IPS-NIHi11 (cell line): ENCODE measurements around the gene TNFSF13B.
"Not testable (repeated sequence)": the region's sequence is repeated elsewhere in the genome, so short reads cannot be mapped to it uniquely, and the experiment has no call there.

Experiments used
- DNase-seq: peaks from one replicate; pipeline ENCODE4 v3.0.0; 2012; ENCODE audit warnings: mixed read lengths, low spot score

Gene TNFSF13B

DNA sequence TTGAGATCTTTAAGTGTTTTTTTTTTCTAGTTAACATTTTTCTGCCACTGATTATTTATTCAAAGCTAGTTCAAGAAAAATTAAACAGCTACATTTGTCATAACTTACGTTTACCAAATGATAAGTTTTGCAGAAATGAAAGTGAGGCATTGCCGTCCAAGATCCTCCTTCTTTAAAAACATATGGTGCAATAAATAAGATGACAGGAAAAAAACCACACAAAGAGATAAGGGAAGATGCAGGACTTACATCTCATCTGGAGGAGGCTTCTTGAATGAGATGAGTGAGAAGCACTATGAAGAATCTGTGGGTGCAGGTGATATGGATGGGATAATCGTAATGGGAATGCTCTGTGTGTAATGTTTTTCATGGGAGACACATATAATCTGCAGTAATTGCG lies 12.4 kb downstream of the TNFSF13B start:
- no peak for DNase-seq

DNA sequence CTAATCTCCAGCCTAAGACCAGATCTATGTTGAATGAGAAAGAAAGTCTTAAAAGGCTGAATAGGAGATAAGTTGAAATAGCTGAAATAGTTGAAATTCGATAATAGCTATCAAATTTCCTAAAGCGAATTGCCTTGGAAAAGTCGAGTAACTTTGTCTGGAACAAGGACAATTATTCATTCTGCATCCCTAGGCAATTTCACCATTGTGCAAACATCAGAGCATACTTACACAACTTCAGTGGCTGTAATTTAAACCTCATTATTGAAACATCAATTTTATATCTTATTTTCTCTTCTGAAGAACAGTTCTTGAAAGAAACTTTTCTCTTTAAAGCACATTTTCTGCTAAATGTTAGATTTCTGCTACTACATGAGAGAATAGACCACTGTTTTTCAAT lies 13.6 kb downstream of the TNFSF13B start:
- DNase-seq: no peak

DNA sequence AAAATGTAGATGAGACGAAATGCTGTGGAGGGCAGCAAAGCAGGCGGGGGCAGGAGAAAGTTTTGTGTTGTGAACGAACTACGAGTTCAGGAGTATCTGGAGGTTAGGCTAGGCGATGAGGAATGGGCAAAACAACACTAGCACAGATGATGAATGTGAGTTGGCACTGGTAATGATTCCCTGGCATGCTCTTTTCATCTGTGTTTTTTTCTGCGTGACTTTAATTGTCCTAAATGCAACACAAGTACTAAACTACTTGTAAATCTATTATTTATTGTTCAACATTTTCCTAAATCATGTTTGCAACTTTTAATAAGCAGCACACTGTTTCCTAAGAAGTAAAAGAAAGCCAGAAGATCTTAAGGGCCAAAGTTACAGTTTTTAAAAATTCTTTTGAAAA lies 19.2 kb downstream of the TNFSF13B start:
- no peak for DNase-seq

DNA sequence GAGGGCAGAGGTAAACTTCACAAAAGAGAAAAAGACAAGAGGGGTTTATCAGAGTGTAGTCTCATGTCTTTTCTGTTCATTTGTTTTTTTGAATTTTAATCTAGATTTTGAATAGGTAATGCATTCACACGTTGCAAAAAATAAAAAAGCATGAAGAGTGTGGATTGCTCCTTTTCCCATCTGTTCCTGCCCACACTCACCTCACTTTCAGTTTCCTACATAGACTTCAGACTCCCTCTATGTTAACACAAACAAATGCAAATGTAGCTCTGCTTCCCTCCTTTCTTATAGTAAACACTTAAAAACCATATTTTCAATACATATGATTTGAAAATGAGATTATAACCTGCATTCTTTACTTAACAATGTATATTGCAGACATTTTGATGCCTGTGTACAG lies 20.3 kb downstream of the TNFSF13B start:
- no peak for DNase-seq

DNA sequence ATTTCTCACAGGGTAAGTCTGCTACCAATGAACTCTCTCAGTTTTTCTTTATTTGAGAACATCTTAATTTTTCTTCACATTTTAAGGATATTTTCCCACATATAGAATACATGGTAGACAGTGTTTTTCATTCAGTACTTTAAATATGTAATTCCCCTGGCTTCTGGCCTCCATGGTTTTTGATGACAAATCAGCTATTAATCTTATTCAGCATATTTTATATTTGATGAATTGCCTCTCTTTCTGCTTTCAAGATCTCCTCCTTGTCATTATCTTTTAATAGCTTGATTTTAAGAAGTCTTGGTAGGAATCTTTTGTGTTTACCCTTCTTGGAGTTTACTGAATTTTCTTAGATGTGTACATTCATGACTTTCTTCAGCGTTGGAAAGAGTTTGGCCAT lies 27.6 kb downstream of the TNFSF13B start:
- no peak for DNase-seq

DNA sequence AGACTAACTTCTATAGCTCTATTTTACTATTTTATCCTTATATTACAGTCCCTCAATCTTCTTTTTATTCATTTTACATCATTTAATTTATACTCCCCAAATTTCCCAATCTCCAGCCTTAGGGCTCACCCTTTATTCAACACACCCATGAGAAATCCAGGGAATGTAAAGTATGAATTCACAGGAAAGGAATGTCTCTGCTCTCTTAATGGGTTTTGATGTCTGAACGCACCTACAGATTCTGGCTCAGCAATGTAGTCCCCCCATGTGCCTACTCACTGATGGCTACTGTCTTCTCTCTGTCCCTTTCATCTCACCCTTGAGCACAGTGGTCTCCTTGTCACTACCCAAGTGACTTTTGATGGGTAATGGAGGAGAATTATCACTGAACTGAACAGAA lies 32.8 kb downstream of the TNFSF13B start:
- no peak for DNase-seq

DNA sequence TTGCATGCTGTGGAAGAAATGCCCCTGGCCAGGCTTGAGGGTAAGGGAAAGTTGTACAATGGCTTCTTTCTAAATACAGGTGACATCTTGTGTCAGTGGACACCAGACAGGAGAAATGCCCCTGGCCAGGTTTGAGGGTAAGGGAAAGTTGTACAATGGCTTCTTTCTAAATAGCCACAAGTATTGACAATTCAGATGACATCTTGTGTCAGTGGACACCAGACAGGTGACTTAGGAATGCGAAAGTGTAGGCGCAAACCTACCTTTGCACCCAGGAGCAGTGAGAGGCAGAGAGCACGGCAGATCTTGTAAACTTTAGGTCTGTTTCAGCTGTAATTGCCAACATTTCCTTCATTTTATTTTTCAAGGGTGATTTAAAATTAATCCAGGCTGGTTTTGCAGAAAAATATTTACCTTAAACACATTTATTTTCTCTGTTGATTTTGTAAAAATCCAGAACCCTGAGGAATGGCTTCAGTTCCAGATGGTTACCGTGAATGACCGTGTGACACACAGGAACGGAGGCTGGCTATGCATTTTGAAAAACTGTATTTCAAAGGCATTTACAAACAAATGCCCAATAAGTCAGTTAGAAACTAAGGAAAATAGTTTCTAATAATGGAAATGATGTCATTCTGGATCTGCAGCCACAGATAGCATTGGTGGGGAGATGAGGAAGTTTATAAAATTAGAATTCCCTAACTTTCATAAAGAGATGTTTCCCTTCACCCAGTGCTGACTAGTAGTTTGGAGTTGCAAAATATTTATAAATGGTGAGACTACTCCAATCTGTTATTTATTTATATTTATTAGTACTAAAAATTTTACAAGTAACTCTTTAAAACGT lies 34.9 kb downstream of the TNFSF13B start:
- DNase-seq: no peak

DNA sequence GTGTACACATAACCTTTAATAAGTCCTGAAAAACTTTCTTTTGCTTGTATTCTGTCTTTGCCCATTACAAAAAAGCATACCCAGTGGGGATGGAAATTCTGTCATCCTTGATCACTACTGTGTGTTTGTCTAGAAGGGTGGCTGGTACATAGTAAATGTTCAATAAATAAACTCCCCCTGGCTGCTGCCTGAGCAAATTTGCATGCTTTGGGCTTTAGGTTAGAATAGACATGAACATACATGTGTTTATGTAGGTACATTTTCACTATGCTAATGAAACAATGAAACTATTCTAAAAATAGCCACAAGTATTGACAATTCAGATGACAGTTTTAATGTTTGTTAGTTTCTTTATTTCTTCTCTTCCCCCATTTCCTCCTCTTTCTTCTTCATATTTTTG lies 36.1 kb downstream of the TNFSF13B start:
- no peak for DNase-seq

DNA sequence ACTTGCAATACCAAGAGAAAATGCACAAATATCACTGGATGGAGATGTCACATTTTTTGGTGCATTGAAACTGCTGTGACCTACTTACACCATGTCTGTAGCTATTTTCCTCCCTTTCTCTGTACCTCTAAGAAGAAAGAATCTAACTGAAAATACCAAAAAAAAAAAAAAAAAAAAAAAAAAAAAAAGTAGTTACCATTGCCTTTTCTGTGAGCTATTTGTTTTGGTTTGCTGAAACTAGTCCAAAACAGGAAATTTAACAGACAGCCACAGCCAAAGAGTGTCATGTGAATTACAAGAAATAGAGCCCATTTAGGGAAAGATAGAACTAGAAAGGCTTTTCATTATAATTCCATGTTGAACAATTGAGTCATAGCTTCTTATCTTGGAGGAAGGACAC lies 37.3 kb downstream of the TNFSF13B start:
- no peak for DNase-seq

DNA sequence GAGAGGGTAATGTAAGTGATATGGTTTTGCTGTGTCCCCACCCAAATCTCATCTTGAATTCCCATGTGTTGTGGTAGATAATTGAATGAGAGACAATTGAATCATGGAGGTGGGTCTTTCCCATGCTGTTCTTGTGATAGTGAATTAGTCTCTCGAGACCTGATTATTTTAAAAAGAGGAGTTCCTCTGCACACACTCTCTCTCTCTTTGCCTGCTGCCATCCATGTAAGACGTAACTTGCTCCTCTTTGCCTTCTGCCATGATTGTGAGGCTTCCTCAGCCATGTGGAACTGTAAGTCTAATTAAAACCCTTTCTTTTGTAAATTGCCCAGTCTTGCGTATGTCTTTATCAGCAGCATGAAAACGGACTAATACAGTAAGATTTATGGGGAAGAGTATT lies 42.1 kb downstream of the TNFSF13B start:
- DNase-seq: not testable (repeated sequence)

DNA sequence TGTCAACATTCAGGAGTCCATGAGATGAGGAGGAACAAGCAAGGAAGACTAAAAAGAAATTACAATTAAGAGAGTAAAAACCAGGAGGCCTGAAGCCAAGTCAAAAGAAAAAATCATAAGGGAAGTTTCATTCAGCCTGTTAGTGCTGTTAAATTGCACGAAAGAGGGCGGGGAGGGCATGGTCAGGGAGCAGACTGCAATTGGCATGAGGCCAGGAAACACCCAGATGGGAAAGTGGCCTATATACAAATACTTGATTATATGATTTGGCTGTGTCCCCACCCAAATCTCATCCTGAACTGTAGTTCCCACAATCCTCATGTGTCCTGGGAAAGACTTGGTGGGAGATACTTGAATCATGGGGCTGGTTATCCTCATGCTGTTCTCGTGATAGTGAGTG lies 43.9 kb downstream of the TNFSF13B start:
- no peak for DNase-seq

DNA sequence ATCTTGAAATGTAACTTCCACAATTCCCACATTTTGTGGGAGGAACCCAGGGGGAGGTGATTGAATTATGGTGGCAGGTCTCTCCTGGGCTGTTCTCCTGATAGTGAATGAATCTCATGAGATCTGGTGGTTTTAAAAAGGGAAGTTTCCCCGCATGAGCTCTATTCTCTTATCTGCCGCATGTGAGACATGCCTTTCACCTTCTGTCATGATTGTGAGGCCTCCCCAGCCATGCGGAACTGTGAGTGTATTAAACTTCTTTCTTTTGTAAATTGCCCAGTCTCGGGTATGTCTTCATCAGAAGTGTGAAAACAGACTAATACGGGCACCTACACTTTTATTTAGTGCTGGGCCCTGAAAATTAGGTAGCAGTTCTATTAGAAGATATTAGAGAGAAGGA lies 45.8 kb downstream of the TNFSF13B start:
- no peak for DNase-seq

DNA sequence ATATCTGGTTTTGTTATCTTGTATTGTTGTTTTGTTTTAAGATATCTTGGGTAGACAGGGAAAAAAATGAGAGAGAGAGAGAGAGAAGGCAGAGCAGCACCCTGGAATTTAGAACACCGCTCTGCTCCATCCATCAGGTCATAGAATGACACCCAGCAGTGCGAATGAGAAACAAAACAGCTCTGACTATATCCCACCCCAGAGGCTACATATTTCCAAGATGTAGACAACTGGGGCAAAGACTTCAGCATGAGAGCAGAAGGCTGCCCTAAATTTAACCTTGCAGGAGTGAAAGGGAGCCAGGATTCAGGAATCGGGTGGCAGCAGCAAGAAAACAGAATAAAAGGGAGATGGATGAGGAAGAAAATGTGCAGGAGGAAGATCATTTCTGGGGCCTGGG lies 46.5 kb downstream of the TNFSF13B start:
- no peak for DNase-seq

DNA sequence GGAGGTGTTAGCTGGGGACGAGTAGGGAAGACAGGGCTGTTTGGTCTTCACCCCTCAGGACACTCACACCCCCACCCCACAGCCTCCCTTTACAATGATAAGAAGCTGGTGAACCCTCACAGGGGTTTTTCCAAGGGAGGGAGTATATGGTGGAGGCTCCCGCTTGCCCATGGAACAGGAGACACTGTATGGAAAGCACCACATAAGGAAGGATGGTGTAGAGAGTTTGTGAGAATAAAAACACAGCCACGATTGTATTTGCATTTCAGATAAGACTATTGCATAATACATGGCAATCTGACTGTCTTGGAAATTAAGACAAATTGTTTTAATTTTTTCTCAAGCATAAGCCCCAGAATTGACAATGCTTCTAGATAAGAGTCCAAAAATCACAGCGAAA lies 46.9 kb downstream of the TNFSF13B start:
- no peak for DNase-seq

DNA sequence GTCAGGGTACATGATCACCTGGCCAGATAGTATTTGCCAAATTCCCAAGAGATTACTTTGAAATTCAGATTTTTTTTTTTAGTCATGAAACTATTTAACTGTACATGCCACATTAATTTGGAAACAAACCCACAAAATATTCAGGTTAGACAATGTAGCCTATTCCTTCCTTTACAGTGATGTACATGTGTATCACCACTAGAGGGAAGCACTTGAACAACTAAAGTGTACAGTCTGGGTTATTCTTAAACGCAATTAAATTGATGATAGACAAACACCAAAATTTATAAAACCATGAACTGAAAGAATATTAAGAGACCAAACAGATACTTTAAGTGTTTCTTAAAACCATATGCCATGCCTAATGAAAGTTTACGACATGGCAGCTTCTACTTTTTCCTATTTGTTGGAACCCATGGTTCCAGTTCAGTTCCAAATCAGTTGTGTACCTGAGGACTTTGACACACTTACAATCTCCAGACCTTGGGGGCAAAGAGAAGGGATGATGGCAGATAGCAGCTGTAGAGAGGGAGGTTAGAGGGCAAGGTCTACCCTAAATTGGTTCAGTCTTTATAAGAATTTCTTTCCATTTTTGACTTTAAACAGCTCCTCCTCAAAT lies 52.8 kb downstream of the TNFSF13B start:
- DNase-seq: peak; percentile 46

DNA sequence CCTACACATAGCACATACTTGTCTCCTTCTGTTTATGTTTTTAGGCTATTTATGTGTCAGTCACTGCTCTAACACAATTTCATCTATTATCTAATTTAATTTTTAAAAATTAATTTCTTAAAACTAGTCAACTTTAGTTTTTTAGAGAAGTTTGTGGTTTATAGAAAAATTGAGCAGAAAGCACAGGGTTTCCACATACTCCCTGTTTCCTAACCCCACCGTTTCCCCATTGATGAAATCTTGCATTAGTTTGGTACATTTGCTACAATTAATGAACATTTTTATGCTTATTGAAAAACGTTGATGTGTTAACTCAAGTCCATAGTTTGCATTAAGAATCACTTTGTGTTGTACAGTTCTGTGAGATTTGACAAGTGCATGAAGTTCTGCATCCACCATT lies 53.5 kb downstream of the TNFSF13B start:
- no peak for DNase-seq

DNA sequence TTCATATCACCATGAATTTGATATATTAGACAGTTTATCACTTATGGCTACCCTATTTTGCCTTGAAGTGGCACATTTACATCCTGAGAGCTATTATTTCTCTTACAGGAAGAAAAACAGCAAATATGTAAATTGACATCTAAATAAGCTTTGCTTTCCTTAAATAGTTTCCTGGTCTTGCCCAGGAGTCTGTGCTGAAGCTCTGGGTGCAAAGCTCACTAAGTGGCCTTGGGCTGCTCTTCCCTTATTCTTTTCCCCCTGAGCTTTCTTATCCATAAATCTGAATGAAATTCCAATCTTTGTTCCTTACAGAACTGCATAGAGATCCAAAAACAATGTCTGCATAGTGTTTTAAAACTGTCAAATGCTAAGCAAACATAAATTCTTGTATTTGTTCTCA lies 56.3 kb downstream of the TNFSF13B start:
- no peak for DNase-seq

DNA sequence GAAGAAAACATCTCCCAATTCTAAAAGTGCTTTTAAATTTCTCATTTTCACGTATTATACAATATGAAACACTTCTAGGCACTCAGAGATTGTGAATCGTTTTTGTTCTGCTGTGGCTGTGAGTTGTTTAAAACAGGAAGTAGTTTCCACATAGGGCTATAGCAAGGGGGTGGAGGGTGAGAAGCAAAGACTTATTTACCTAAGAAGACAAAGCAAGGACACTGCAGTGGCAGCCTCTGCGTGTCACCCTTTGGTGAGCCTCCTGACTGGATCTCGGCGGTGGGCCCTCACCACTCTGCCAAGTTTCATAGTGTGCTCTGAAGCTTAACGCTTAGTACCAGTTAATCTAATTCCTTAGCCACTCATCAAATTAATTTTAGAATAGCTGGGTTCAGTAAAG lies 56.8 kb downstream of the TNFSF13B start:
- DNase-seq: no peak

DNA sequence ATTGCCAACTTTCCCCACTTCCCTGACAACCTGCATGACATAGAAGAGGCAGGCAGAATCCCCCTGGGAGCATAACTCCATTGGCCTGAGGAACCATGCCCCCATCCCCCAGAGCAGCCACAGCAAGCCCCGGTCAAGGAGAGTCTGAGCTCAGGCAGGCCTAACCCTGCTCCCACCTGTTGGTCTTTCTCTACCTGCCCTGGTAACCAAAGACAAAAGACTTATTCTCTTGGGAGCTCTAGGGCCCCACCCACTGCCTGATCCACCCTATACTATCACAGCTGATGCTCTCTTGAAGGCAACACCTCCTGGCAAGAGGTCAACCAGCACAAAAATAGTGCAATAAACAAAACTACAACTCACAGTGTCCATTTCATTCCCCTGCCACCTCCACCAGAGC lies 59.3 kb downstream of the TNFSF13B start:
- no peak for DNase-seq

DNA sequence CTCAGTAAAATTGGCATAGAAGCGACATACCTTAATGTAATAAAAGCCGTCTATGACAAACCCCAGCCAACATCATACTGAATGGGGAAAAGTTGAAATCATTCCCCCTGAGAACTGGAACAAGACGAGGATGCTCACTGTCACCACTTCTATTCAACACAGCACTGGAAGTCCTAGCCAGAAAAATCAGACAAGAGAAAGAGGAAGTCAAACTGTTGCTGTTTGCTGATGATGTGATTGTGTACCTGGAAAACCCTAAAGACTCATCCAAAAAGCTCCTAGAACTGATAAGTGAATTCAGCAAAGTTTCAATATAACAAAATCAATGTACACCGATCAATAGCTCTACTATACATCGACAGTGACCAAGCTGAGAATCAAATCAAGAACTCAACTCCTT lies 63.3 kb downstream of the TNFSF13B start:
- no peak for DNase-seq

DNA sequence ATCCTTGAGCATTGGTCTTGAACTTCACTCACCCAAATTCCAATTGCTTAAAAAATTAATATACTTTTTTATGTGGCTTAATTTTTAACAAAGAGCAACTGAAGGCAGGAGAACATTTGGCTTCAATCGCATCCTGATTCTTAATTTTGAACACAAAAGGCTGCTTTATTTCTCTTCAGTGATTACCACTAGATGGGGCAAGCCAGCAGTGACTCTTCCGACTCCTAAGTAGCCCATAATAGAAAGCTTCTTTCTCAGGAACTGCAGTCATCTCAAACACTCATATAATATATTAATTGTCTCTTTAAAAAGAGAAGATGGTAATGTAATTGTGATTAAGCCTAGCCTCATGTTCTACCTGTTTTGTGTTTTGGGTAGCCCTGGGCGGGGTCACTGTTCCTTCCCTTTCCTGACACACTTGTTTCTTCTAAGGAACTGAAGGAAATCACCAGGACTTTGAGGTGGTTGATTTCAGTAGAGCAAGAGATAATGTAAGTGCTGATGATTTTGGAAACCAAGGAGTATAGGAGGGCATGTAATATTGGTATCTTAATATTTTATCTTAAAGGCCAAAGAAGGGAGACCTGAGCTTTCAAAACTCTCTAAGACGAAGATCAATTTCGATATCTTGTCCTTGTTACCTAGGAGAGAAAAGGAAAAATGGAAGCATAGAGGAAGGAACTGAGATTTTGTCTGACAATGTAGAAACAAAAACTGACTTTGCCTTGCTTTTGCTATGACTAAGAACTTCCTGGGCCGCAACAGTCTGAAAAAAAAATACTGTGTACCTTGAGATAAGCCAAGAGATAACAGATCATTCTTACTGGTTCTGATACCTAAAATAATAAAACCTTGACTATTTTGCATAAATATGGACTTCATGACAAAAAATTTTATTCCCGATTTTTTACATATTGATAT lies 73.1 kb downstream of the TNFSF13B start:
- DNase-seq: peak; percentile 26

DNA sequence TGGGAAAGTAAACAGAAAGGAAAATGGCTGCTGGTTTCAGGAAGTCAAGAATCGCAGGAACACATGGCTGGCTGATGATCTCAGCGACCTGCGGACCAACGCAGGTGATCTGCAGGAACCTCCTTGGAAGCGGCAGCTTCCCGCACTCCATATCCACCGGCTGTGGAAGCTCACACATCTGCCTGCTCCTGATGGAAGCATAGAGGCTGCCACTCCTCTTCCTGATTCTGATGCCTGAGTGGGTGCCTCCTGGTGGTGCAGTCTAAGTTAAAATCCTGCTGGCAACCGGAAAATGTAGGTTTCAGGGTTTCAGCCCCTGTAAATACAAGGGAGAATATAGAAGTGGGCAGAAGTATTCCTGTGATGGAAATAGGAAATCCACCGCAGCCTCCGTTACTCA lies 75.5 kb downstream of the TNFSF13B start:
- DNase-seq: no peak

DNA sequence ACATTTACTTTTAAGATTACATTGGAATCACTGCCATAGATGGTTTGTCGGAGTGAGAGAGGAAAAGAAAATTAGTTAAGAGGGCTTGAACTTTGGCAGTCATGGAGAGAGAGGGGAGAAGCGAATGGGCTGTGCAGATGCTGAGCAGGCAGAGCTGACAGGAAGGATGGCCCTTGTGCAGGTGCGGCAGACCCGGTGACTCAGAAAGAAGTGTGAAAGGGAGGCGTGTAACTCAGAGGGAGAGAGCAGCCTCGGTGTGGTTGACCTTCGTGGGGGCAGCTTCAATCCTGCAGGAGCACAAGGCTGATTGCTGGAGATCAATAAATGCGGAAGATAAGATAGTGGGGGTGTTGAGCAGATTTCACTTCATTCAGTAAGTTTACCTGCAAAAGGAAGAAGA lies 76.9 kb downstream of the TNFSF13B start:
- DNase-seq: peak; percentile 14
